ENCODE data around the gene PRDM13.
A peak's percentile ranks its signal among the peaks of the same experiment; 100 is the strongest.

The PRDM13 gene

DNA sequence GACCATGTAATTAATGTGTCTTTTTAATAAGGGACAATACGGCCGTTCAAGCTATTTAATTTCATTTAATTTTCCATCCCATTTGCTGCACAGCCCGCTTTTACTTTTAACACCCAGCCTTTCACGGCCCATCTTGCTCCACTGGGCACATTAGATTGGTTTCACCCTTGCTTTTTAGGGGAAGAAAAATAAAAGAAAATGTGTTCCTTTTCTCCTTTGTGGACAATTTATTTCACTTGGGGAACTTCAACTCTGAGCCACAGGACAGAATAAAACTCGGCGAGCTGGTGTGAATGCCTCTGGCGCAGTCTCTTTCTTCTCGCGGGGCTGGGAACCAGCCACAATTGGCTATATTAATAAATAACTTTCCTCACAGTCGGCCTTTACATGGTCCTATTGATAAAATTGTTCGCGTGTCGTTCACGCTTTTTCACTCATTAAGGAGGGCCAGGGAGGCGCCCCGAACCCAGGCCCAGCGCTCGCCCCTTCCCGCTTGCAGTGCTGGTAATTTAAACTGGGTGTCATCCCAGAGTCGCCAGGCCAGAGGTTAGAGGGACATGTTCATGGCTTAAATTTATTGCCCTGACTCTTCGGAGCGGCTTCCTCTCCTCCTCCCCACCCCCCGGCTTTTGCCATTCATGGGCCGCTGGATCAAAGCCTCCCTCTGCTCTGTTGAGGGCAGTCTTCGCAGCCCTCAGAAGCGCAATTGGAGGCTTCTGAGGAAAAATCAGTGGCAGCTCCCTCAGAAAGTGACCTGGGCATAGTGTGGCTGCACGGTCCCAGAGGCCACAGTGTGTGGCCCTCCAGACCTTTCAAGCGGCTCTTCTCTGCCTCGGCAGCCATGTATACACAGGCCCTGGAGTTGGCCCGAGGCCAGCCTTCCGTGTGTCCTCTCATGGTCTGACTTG, 2.2 kb upstream of the PRDM13 start:
- H3K27me3 ChIP-seq (ENCODE audit: control insufficient read depth, insufficient read depth, low read length): peaks cover 100% of the 10 kb centered on the region
- peaks cover 10% of the 10 kb centered on the region for H3K4me1 ChIP-seq (ENCODE audit: control insufficient read depth, insufficient read depth, low read length)
- no peaks in the 10 kb centered on the region for H3K36me3 ChIP-seq (ENCODE audit: control insufficient read depth, insufficient read depth, low read length)
- no peak overlapping the region for H3K9ac ChIP-seq (ENCODE audit: low read depth, low read length)
- peak overlapping the region; percentile 50; the same call in 1 of the 2 replicates for H3K4me3 ChIP-seq (ENCODE audit: low read depth, low read length)
- H3K27ac ChIP-seq (ENCODE audit: low read depth, low read length): no peak overlapping the region
- H3K9me3 ChIP-seq (ENCODE audit: control insufficient read depth, insufficient read depth, low read length): no peaks in the 10 kb centered on the region

DNA sequence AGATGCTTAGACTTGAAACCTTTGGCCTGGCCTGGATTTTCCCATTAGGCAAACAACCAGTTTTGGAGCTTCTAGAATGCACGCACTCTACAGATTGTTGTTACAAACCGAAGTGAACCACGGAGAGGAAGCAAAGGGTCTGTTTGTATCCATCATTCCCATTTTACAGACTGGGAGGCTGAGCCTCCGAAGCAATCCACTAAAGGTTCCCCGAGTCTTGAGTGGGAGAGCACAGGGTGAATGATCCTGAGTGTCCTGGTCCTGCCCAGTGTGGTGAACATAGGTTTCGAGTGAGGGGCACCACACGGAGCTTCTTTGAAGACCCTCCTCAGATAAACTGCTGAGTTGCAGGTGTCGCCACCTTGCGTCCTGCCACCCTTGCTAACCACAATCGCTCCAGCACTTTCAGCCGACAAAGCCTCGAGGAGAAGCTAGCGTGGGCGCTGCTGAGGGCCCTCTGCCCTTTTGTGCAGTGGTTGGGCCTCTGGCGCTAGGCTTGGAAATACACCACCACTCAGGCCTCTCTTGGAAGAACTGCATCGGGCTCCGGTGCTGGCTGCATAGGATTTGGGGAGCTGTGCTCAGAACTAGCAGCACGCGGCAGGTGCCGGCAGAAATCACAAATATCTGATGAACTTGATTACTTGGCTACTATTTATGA, 1.4 kb upstream of the PRDM13 start:
- Histone ChIP-seq H3K27ac (ENCODE audit: low read depth, low read length) (no peak overlapping the region), H3K9me3 (ENCODE audit: control insufficient read depth, insufficient read depth, low read length) (no peaks in the 10 kb centered on the region), H3K27me3 (ENCODE audit: control insufficient read depth, insufficient read depth, low read length) (peaks cover 100% of the 10 kb centered on the region), H3K36me3 (ENCODE audit: control insufficient read depth, insufficient read depth, low read length) (no peaks in the 10 kb centered on the region), H3K4me3 (ENCODE audit: low read depth, low read length) (no peak overlapping the region), H3K4me1 (ENCODE audit: control insufficient read depth, insufficient read depth, low read length) (peaks cover 14% of the 10 kb centered on the region), H3K9ac (ENCODE audit: low read depth, low read length) (no peak overlapping the region)

DNA sequence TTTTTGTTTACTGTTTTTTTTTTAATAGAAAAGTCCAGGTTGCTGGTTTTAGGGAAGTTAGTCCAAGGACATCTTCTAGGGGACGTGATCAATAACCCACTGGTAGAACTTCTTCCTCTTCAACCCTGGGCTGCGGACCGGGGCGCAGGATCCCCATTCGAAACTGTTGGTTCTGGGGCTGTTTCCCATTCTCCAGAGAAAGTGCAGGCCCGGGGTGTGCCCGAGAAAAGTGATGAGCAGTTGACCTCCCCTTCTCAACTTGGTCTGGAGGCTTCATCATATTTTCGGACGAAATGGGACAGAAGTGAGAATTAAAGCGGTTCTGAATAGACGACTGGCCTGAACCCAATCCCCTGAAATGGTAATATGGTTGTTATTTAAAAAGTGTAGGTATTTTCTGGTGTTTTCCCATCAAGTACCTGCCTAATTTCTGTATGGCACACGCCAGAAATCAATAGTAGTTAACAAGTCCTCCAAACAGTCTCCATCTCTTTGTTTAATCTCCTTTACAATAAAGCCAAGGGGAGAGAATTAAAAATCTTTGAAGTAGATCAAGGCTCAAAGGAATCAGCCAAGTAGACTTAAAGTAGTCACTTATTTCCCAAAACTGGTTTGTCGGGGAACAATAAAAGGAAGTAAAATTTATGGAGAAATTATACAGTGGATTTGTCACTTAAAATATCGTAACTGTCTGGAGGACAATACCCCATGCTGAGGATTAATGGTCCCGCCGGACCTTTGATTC, 550 bp upstream of the PRDM13 start:
- Histone ChIP-seq H3K4me3 (ENCODE audit: low read depth, low read length) (no peak overlapping the region), H3K9ac (ENCODE audit: low read depth, low read length) (no peak overlapping the region), H3K9me3 (ENCODE audit: control insufficient read depth, insufficient read depth, low read length) (no peaks in the 10 kb centered on the region), H3K36me3 (ENCODE audit: control insufficient read depth, insufficient read depth, low read length) (no peaks in the 10 kb centered on the region), H3K27ac (ENCODE audit: low read depth, low read length) (no peak overlapping the region), H3K27me3 (ENCODE audit: control insufficient read depth, insufficient read depth, low read length) (peaks cover 100% of the 10 kb centered on the region), H3K4me1 (ENCODE audit: control insufficient read depth, insufficient read depth, low read length) (peaks cover 21% of the 10 kb centered on the region)

DNA sequence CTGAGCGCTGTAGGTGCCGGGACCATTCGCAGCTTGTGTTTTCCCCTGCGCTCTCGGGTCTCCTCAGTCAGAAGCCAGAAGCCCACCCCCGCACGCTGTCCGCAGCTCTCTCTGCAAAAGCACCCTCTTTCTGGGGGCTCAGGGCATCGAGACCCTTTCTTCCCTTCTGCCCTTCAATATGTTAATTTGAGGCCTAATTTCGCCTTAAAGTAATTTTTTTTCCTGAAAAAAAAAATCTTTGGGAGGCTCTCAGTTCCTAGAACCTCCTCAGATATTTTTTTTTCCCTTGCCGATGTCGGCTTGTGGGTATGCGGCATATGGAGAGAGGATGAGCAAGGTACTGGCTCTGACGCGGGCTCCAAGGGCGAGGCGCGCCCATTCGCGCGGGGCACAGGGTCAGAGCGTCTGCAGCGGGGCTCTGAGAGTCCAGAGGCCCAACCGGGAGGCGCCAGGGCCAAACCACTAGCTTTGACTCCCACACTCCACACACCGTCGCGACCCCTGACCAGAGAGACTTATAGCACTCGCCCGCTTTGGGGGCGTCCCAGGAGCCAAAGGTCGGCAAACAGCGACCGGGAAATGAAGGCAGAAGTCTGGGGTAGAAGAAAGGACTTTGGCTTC, 893 bp downstream of the PRDM13 start:
- no peak overlapping the region for H3K27ac ChIP-seq (ENCODE audit: low read depth, low read length)
- peaks cover 100% of the 10 kb centered on the region for H3K27me3 ChIP-seq (ENCODE audit: control insufficient read depth, insufficient read depth, low read length)
- no peaks in the 10 kb centered on the region for H3K9me3 ChIP-seq (ENCODE audit: control insufficient read depth, insufficient read depth, low read length)
- no peak overlapping the region for H3K4me3 ChIP-seq (ENCODE audit: low read depth, low read length)
- peaks cover 31% of the 10 kb centered on the region for H3K4me1 ChIP-seq (ENCODE audit: control insufficient read depth, insufficient read depth, low read length)
- H3K9ac ChIP-seq (ENCODE audit: low read depth, low read length): no peak overlapping the region
- no peaks in the 10 kb centered on the region for H3K36me3 ChIP-seq (ENCODE audit: control insufficient read depth, insufficient read depth, low read length)

DNA sequence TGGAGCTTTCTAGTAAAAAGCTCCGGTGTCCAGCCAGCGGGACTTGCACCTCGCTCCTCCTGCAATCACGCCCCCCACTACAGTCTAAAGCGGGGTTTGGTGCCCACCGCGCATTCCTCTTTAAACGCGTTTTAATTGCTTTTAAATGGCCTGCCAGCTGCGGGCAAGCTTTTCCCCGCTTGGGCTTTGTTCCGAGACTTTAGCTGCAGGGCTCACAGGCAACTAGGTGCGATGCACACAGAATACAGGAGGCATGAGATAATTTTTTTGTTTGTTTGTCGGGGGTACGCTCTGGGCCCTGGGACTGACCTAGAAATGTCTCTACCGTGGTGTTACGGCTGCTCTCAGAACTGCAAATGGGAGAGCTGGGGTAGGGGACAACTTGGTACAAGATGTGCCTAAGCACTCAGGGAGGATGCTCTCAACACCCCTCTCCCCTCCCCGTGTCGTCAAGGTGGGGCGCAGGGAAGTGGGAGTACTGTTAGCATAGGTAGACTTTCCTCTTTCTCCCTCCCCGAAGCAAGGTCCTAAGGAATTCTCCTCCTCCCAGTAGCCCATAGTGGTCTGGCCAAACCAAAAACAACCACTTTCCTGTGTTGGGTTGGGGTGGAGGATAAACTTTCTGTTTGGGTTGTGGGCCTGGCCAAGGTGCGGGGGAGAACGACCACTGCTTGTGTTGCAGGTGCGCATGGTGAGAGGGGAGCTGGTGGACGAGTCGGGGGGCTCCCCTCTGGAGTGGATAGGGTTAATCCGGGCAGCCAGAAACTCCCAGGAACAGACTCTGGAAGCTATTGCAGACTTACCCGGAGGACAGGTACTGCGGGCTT, 1.6 kb downstream of the PRDM13 start:
- H3K4me3 ChIP-seq (ENCODE audit: low read depth, low read length): no peak overlapping the region
- no peak overlapping the region for H3K9ac ChIP-seq (ENCODE audit: low read depth, low read length)
- H3K27ac ChIP-seq (ENCODE audit: low read depth, low read length): no peak overlapping the region
- H3K9me3 ChIP-seq (ENCODE audit: control insufficient read depth, insufficient read depth, low read length): no peaks in the 10 kb centered on the region
- peaks cover 100% of the 10 kb centered on the region for H3K27me3 ChIP-seq (ENCODE audit: control insufficient read depth, insufficient read depth, low read length)
- no peaks in the 10 kb centered on the region for H3K36me3 ChIP-seq (ENCODE audit: control insufficient read depth, insufficient read depth, low read length)
- peaks cover 31% of the 10 kb centered on the region for H3K4me1 ChIP-seq (ENCODE audit: control insufficient read depth, insufficient read depth, low read length)

DNA sequence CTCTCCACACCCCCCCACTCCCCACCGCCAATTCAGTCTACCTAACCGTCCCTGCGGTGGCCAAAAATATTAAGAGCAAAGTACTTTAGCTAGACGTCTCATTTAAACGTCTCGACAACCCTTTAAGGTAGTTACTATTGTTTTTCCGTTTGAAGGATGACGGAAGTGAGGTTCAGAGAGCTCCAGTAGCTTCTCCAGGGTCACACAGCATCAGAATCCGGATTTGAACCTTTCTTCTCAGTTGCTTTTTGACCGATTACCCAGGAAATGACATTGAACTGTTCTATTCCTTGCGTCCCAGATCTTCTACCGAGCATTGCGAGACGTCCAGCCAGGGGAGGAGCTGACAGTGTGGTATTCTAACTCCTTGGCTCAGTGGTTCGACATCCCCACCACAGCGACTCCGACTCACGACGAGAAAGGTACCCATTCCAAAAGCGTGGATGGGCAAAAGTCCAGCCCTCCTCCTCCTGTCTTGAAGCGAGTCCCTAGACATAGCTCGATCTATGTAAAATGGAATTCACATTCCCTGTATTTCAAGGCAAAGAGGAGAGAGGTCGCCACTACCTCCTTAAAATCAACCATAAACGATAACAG, 2.4 kb downstream of the PRDM13 start:
- no peak overlapping the region for H3K27ac ChIP-seq (ENCODE audit: low read depth, low read length)
- H3K9me3 ChIP-seq (ENCODE audit: control insufficient read depth, insufficient read depth, low read length): no peaks in the 10 kb centered on the region
- no peaks in the 10 kb centered on the region for H3K36me3 ChIP-seq (ENCODE audit: control insufficient read depth, insufficient read depth, low read length)
- H3K27me3 ChIP-seq (ENCODE audit: control insufficient read depth, insufficient read depth, low read length): peaks cover 100% of the 10 kb centered on the region
- H3K9ac ChIP-seq (ENCODE audit: low read depth, low read length): no peak overlapping the region
- H3K4me3 ChIP-seq (ENCODE audit: low read depth, low read length): no peak overlapping the region
- H3K4me1 ChIP-seq (ENCODE audit: control insufficient read depth, insufficient read depth, low read length): peaks cover 29% of the 10 kb centered on the region

DNA sequence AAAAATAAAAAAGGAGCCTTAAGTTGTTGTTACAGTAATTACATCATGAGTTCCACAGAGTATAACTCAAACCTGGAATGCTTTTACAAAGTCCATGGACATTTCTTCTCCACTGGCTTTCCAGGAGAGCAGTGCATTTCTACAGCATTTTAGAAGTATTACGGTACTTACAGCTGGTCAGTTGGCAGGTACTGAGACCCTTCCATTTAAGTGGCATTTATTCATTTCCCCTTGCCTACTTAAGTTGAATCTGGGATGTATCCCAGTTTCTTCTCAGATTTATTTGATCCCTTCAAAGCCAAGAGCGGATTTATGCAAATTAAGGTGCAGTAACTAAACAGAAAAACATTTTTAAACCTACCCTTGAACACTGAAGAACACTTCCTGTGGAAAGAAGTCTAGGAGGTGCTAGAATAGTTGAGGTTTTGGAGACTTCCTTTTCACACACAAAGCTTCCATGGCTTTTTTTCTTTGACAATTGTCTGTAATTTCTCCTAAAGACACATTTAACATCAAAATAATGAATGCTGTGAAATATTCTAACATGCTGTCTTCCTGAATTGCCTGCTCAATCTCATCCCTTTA, 3.4 kb downstream of the PRDM13 start:
- Histone ChIP-seq H3K4me3 (ENCODE audit: low read depth, low read length) (no peak overlapping the region), H3K9ac (ENCODE audit: low read depth, low read length) (no peak overlapping the region), H3K27ac (ENCODE audit: low read depth, low read length) (no peak overlapping the region)

DNA sequence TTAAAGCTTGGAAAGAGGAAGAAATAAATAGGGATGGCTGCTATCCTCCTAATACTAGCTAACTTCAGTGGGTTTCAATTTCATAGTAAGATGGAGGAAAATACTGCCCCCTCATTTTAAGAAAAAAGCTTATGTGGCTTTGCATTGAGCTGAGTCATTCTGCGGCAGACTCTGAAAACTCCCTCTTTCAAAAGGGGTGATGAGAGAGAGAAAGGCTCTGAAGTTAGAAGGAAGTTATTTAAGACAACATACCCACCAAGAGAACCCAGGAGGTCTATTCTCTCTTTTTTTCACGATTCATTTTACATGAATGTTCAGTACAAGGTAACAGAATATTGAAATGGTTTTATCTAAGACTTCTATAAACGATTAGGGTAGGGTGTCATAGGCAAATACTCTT, 4.5 kb downstream of the PRDM13 start:
- Histone ChIP-seq H3K27ac (ENCODE audit: low read depth, low read length) (no peak overlapping the region), H3K36me3 (ENCODE audit: control insufficient read depth, insufficient read depth, low read length) (no peaks in the 10 kb centered on the region), H3K4me1 (ENCODE audit: control insufficient read depth, insufficient read depth, low read length) (peaks cover 32% of the 10 kb centered on the region), H3K9ac (ENCODE audit: low read depth, low read length) (no peak overlapping the region), H3K4me3 (ENCODE audit: low read depth, low read length) (no peak overlapping the region), H3K9me3 (ENCODE audit: control insufficient read depth, insufficient read depth, low read length) (no peaks in the 10 kb centered on the region), H3K27me3 (ENCODE audit: control insufficient read depth, insufficient read depth, low read length) (peaks cover 100% of the 10 kb centered on the region)

More for the DNA sequence above, 3.4 kb downstream of the PRDM13 start:
- no peaks in the 10 kb centered on the region for H3K36me3 ChIP-seq (ENCODE audit: control insufficient read depth, insufficient read depth, low read length)
- H3K9me3 ChIP-seq (ENCODE audit: control insufficient read depth, insufficient read depth, low read length): no peaks in the 10 kb centered on the region
- H3K27me3 ChIP-seq (ENCODE audit: control insufficient read depth, insufficient read depth, low read length): peaks cover 100% of the 10 kb centered on the region
- peaks cover 31% of the 10 kb centered on the region for H3K4me1 ChIP-seq (ENCODE audit: control insufficient read depth, insufficient read depth, low read length)

DNA sequence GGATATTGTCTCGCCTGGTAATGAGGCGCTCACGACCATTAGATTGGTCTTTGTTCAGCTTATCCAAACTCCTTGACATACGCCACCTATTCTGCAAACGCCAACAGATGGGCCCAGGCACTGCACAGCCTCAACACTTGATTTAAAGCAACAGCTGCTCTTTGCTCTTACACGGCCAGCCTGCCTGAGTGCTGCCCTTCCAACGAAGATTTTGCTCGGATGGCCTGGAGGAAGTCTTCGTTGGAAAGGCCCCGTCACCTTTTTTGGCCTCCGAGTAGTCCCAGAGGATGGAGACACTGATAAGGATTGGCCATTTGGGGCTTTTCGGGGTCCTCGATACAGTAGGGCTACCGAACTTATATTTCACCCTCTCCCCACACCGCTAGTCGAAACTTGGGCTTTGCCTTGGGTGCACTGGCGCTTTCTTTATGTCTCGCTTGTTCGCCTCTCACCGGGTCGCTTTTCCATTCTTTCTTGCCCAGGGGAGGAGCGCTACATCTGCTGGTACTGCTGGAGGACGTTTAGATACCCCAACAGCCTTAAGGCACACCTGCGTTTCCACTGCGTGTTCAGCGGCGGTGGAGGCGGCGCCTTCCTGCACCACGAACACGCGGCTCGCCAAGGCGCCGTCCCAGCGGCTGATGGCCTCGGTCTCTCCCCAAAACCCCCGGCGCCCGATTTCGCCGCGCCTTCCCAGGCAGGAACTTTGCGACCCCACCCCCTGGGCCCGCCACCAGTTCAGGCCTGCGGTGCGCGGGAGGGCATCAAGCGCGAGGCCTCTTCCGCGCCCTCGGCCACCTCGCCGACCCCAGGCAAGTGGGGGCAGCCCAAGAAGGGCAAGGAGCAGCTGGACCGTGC, 6.1 kb downstream of the PRDM13 start:
- H3K27ac ChIP-seq (ENCODE audit: low read depth, low read length): no peak overlapping the region
- peaks cover 100% of the 10 kb centered on the region for H3K27me3 ChIP-seq (ENCODE audit: control insufficient read depth, insufficient read depth, low read length)
- no peaks in the 10 kb centered on the region for H3K9me3 ChIP-seq (ENCODE audit: control insufficient read depth, insufficient read depth, low read length)
- peaks cover 31% of the 10 kb centered on the region for H3K4me1 ChIP-seq (ENCODE audit: control insufficient read depth, insufficient read depth, low read length)
- H3K4me3 ChIP-seq (ENCODE audit: low read depth, low read length): peak overlapping the region; percentile 52
- H3K36me3 ChIP-seq (ENCODE audit: control insufficient read depth, insufficient read depth, low read length): no peaks in the 10 kb centered on the region
- H3K9ac ChIP-seq (ENCODE audit: low read depth, low read length): no peak overlapping the region

Data from HUES48 (cell line).